OCI-LY1 (cell line): ENCODE results near the gene ZNF609.

Experiments
- H2AFZ ChIP-seq: fragments of 200-600 bp; sonication (generic), shearing (Covaris generic); 2 replicates; pipeline ENCODE4 v1.6.0; 2014; ENCODE audit warnings: antibody characterized with exemption, mild to moderate bottlenecking, low read length
- H3F3A ChIP-seq: fragments of 200-600 bp; sonication (generic), shearing (Covaris generic); 2 replicates; pipeline ENCODE4 v1.6.0; 2014; ENCODE audit warnings: mild to moderate bottlenecking, antibody characterized with exemption, low read length, moderate library complexity; ENCODE audit not compliant: insufficient read depth
- H3K27ac ChIP-seq: fragments of 200-600 bp; sonication (generic); 2 replicates; pipeline ENCODE4 v1.5.1; 2014; ENCODE audit warnings: low read length, mixed run types, mild to moderate bottlenecking, low read depth; ENCODE audit not compliant: poor library complexity, severe bottlenecking
- H3K27me3 ChIP-seq: fragments of 200-600 bp; sonication (generic); 2 replicates; pipeline ENCODE4 v1.6.0; 2014; ENCODE audit warnings: antibody characterized with exemption, mild to moderate bottlenecking, low read length, moderate library complexity; ENCODE audit not compliant: insufficient read depth
- H3K36me3 ChIP-seq: fragments of 200-600 bp; sonication (generic); 2 replicates; pipeline ENCODE4 v1.6.1; 2014; ENCODE audit warnings: mild to moderate bottlenecking, antibody characterized with exemption, low read length, moderate library complexity, mixed read lengths; ENCODE audit not compliant: insufficient read depth
- H3K4me1 ChIP-seq: fragments of 200-600 bp; sonication (generic); 2 replicates; pipeline ENCODE4 v1.5.1; 2014; ENCODE audit warnings: mild to moderate bottlenecking, low read length, moderate library complexity; ENCODE audit not compliant: insufficient read depth, severe bottlenecking
- H3K4me2 ChIP-seq: fragments of 200-600 bp; sonication (generic), shearing (Covaris generic); 2 replicates; pipeline ENCODE4 v1.6.1; 2014; ENCODE audit warnings: low read length
- H3K4me3 ChIP-seq: fragments of 200-600 bp; sonication (generic); 2 replicates; pipeline ENCODE4 v1.5.1; 2014; ENCODE audit warnings: low read length, low read depth, mild to moderate bottlenecking, mixed read lengths; ENCODE audit not compliant: poor library complexity, severe bottlenecking
- H3K79me2 ChIP-seq: fragments of 200-600 bp; shearing (Covaris generic); 2 replicates; pipeline ENCODE4 v1.6.1; 2016; ENCODE audit warnings: mixed run types, low read length, mixed read lengths; ENCODE audit not compliant: insufficient read depth
- H3K9ac ChIP-seq: fragments of 200-600 bp; sonication (generic), shearing (Covaris generic); 2 replicates; pipeline ENCODE4 v1.6.1; 2014; ENCODE audit warnings: mild to moderate bottlenecking, low read length, mixed read lengths
- H3K9me2 ChIP-seq: fragments of 200-600 bp; sonication (generic), shearing (Covaris generic); 2 replicates; pipeline ENCODE4 v1.6.1; 2014; ENCODE audit warnings: low read depth, mild to moderate bottlenecking, low read length, mixed read lengths
- H3K9me3 ChIP-seq: fragments of 200-600 bp; shearing (Covaris generic); 2 replicates; pipeline ENCODE4 v1.6.1; 2014; ENCODE audit warnings: low read length, mixed read lengths
- H4K20me1 ChIP-seq: fragments of 200-600 bp; sonication (generic), shearing (Covaris generic); 2 replicates; pipeline ENCODE4 v1.6.0; 2016; ENCODE audit warnings: mild to moderate bottlenecking, low read length; ENCODE audit not compliant: insufficient read depth
- EZH2 ChIP-seq: fragments of 200-600 bp; sonication (generic), shearing (Covaris generic); IDR thresholded peaks from 2 replicates; pipeline ENCODE4 v1.8.0; 2017; ENCODE audit warnings: borderline replicate concordance, mixed run types, mild to moderate bottlenecking, antibody characterized with exemption, low read length, moderate library complexity, mixed read lengths
- TF ChIP-seq, protein P1 (sequence below): fragments of 200-600 bp; sonication (generic), shearing (Covaris generic); IDR thresholded peaks from 2 replicates; pipeline ENCODE4 v1.5.1; 2017; ENCODE audit warnings: mild to moderate bottlenecking, antibody characterized with exemption, low read length, moderate library complexity, mixed read lengths

Gene ZNF609

GRCh38 chr15:64693134-64693533 is 232.8 kb downstream of the ZNF609 start:
- H3K4me1 ChIP-seq, result peaks cover 16% of the 10 kb centered on the region
- no peaks in the 10 kb centered on the region for H3K9me2 ChIP-seq
- no peaks in the 10 kb centered on the region for H3K27me3 ChIP-seq
- TF ChIP-seq EZH2, result no peak
- TF ChIP-seq, protein P1, sequence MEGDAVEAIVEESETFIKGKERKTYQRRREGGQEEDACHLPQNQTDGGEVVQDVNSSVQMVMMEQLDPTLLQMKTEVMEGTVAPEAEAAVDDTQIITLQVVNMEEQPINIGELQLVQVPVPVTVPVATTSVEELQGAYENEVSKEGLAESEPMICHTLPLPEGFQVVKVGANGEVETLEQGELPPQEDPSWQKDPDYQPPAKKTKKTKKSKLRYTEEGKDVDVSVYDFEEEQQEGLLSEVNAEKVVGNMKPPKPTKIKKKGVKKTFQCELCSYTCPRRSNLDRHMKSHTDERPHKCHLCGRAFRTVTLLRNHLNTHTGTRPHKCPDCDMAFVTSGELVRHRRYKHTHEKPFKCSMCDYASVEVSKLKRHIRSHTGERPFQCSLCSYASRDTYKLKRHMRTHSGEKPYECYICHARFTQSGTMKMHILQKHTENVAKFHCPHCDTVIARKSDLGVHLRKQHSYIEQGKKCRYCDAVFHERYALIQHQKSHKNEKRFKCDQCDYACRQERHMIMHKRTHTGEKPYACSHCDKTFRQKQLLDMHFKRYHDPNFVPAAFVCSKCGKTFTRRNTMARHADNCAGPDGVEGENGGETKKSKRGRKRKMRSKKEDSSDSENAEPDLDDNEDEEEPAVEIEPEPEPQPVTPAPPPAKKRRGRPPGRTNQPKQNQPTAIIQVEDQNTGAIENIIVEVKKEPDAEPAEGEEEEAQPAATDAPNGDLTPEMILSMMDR, result no peak
- H3K9ac ChIP-seq, result no peak overlapping the region
- H3K4me2 ChIP-seq, result no peak overlapping the region
- no peak overlapping the region for H3K4me3 ChIP-seq
- no peaks in the 10 kb centered on the region for H4K20me1 ChIP-seq
- H3F3A ChIP-seq, result no peaks in the 10 kb centered on the region
- H2AFZ ChIP-seq, result no peak overlapping the region
- H3K79me2 ChIP-seq, result no peaks in the 10 kb centered on the region
- H3K27ac ChIP-seq, result no peak overlapping the region
- H3K36me3 ChIP-seq, result peaks cover 46% of the 10 kb centered on the region
- no peaks in the 10 kb centered on the region for H3K9me3 ChIP-seq

DNA sequence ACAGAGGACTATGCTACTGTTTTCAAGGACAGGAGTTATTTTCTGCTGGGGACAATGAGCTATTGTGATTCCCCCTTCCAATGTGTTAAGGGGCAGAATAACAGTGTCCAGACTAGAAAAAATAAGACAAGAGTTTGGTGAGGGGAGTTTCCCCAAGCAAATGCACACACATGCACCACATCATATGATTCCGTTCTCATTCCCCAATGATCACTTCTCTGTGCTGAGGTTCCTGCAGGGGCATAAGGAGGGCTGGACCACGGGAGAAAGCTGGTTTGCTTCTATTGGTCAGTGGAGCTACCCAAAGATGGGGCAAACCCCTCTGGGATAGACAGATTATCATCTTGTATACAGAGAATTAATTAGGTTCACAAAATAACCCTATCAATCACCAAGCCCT is 234.4 kb downstream of the ZNF609 start:
- no peaks in the 10 kb centered on the region for H3K27me3 ChIP-seq
- peaks cover 32% of the 10 kb centered on the region for H3K4me1 ChIP-seq
- no peaks in the 10 kb centered on the region for H3K9me3 ChIP-seq
- no peak overlapping the region for H3K4me3 ChIP-seq
- H3K27ac ChIP-seq, result no peak overlapping the region
- peak overlapping the region; percentile 2; the same call in 1 of the 2 replicates for H3K4me2 ChIP-seq
- no peak overlapping the region for H2AFZ ChIP-seq
- no peaks in the 10 kb centered on the region for H3F3A ChIP-seq
- no peak for TF ChIP-seq EZH2
- TF ChIP-seq, protein P1, result no peak
- H3K36me3 ChIP-seq, result peaks cover 32% of the 10 kb centered on the region; the same call in 1 of the 2 replicates
- no peaks in the 10 kb centered on the region for H3K9me2 ChIP-seq
- H3K9ac ChIP-seq, result no peak overlapping the region
- no peaks in the 10 kb centered on the region for H3K79me2 ChIP-seq
- H4K20me1 ChIP-seq, result no peaks in the 10 kb centered on the region

DNA sequence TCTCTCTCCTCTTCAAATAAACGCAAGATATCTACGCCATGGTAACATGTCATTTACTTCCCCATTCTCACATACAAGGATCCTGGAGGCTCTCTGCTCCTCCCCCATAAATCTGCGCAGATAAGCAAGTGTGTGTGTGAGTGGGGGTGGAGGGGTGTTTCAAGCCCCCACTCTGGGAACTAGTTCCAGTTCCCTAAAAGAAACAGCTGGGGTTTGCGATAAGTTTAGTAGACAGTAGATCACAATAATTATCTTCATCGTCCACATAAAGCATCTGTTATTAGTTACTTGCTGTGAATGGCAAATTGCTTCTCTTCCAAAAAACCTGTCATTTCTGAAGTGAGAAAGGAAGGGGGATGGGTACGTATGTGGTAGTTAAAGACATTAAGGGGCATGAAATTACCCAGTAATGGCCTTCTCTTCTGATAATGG is 235.2 kb downstream of the ZNF609 start:
- no peaks in the 10 kb centered on the region for H4K20me1 ChIP-seq

More for the DNA sequence above, 235.2 kb downstream of the ZNF609 start:
- Histone ChIP-seq H3K4me3 (no peak overlapping the region), H3F3A (no peaks in the 10 kb centered on the region), H3K9me2 (no peaks in the 10 kb centered on the region), H3K27ac (no peak overlapping the region), H2AFZ (no peak overlapping the region), H3K9me3 (no peaks in the 10 kb centered on the region), H3K9ac (no peak overlapping the region), H3K27me3 (no peaks in the 10 kb centered on the region), H3K4me1 (peaks cover 38% of the 10 kb centered on the region), H3K79me2 (no peaks in the 10 kb centered on the region), H3K4me2 (no peak overlapping the region; the same call in 1 of the 2 replicates), H3K36me3 (peaks cover 25% of the 10 kb centered on the region; the same call in 1 of the 2 replicates)
- TF ChIP-seq, protein P1, result no peak
- no peak for TF ChIP-seq EZH2
